ENCODE results near the gene C1GALT1C1.

Gene C1GALT1C1

GRCh38 chrX:120585702-120586101, 44.2 kb downstream of the C1GALT1C1 start:
- H3K9me3 ChIP-seq (ENCODE audit: control insufficient read depth, low read length), result no peaks in the 10 kb centered on the region
- H3K4me1 ChIP-seq (ENCODE audit: control insufficient read depth, insufficient read depth, low read length, poor library complexity, severe bottlenecking), result no peaks in the 10 kb centered on the region
- WGBS, 2 experiments (ENCODE audit: insufficient coverage in 2 of 2), result no CpG with 5 or more reads among the region's 2 CpGs
- no peaks in the 10 kb centered on the region for H3K36me3 ChIP-seq (ENCODE audit: control insufficient read depth, insufficient read depth, low read length)
- no peak overlapping the region for H3K27ac ChIP-seq (ENCODE audit: low read depth, low read length, severe bottlenecking)
- H3K4me3 ChIP-seq (ENCODE audit: extremely low read depth, insufficient read depth, low read length, poor library complexity, severe bottlenecking), result no peak overlapping the region
